GM21367 (cell line): ENCODE measurements around the gene OTC.

Experiments
- ATAC-seq: cut with Tn5 transposase; IDR thresholded peaks from one replicate; pipeline ENCODE4 v1.9.1; 2021; ENCODE audit not compliant: unreplicated experiment

OTC gene

GRCh38 chrX:38465686-38466085 is 113.3 kb downstream of the OTC start:
- ATAC-seq = no peak

GRCh38 chrX:38468563-38469157 is 116.3 kb downstream of the OTC start:
- no peak for ATAC-seq
